K562 (cell line): ENCODE data around the gene SRSF1. TPM values are rescaled to one million over a fixed set of nuclear protein-coding genes. Genes with fewer than 3 reads are reported as not detected.

Source experiments
- CCNT2 ChIP-seq: IDR thresholded peaks from 2 replicates; pipeline ENCODE4 v1.6.1; 2011; ENCODE audit warnings: borderline replicate concordance, low read depth, mild to moderate bottlenecking, moderate library complexity, mixed read lengths, low read length; ENCODE audit not compliant: insufficient read length; ENCODE audit errors: extremely low read depth
- CREM ChIP-seq: IDR thresholded peaks from 2 replicates; pipeline ENCODE4 v1.6.1; 2014; ENCODE audit warnings: antibody characterized with exemption, low read depth
- HMG20B ChIP-seq: fragments of 250-450 bp; sonication (Bioruptor Pico); IDR thresholded peaks from 2 replicates; pipeline ENCODE4 v1.5.0; 2021; ENCODE audit warnings: mild to moderate bottlenecking
- NCOA2 ChIP-seq, 2 experiments: fragments of 450-650 bp; IDR thresholded peaks; 2 replicates each; pipeline ENCODE4 v1.6.1; 2018; ENCODE audit warnings: mild to moderate bottlenecking in 2 of 2, moderate library complexity in 1 of 2; ENCODE audit not compliant: partially characterized antibody in 2 of 2
- NFYB ChIP-seq: IDR thresholded peaks from 2 replicates; pipeline ENCODE4 v1.6.1; 2011; ENCODE audit warnings: mild to moderate bottlenecking, moderate library complexity; ENCODE audit not compliant: insufficient read length; ENCODE audit errors: extremely low read depth
- PHF21A ChIP-seq: fragments of 450-650 bp; IDR thresholded peaks from 2 replicates; pipeline ENCODE4 v1.6.1; 2017; ENCODE audit warnings: low read depth, borderline replicate concordance
- RAD21 ChIP-seq, 2 experiments: fragments of 250-450 bp in 1 of 2; fragments of 450-650 bp in 1 of 2; sonication (Bioruptor Pico) in 1 of 2; formaldehyde crosslinking in 1 of 2; IDR thresholded peaks in 1 of 2; conservative IDR thresholded peaks in 1 of 2; 2 replicates each; pipeline versions ENCODE4 v1.4.0 to v1.8.0; 2020 to 2022; ENCODE audit warnings: mild to moderate bottlenecking in 2 of 2, moderate library complexity in 1 of 2
- RB1 ChIP-seq: fragments of 450-650 bp; IDR thresholded peaks from 2 replicates; pipeline ENCODE4 v1.6.1; 2017; ENCODE audit warnings: low read depth, mild to moderate bottlenecking
- RFX5 ChIP-seq: IDR thresholded peaks from 2 replicates; pipeline ENCODE4 v1.6.1; 2011; ENCODE audit warnings: low read depth, mild to moderate bottlenecking, improper control_type of control experiment, low read length
- SMARCE1 ChIP-seq: fragments of 450-650 bp; IDR thresholded peaks from 2 replicates; pipeline ENCODE4 v1.7.1; 2016; ENCODE audit warnings: mild to moderate bottlenecking
- ZNF77 ChIP-seq: fragments of 250-450 bp; sonication (Bioruptor Pico); IDR thresholded peaks from 2 replicates; pipeline ENCODE4 v1.5.0; 2020
- polyA plus RNA-seq, 8 experiments: library from polyadenylated mRNA; depleted of rRNA in 4 of 8; stranded (reverse) in 5 of 8; unstranded in 3 of 8; fragments of >200 nt; fragmentation: Nextera tagmentation in 2 of 8; fragmentation: Illumina TruSeq in 1 of 8; extraction: Ambion mirVana in 2 of 8; extraction: Trizol in 1 of 8; gene quantifications; 2 replicates each; pipeline versions ENCODE4 v1.2.1 to v1.2.3, GENCODE V29; 2011 to 2014; ENCODE audit warnings: inconsistent platforms in 1 of 8, missing spikeins in 1 of 8
- total RNA-seq, 7 experiments: library from RNA; depleted of rRNA in 6 of 7; stranded (reverse); fragments of >200 nt in 6 of 7; fragmentation: Illumina TruSeq in 2 of 7; extraction: Trizol in 2 of 7; gene quantifications; 2 replicates each; pipeline versions ENCODE4 v1.2.1 to v1.2.3, GENCODE V29; 2011 to 2021; ENCODE audit warnings: low replicate concordance in 1 of 7
- TF ChIP-seq, protein P1 (sequence below): fragments of 450-650 bp; formaldehyde crosslinking; IDR thresholded peaks from 2 replicates; pipeline ENCODE4 v1.4.0; 2022; ENCODE audit warnings: missing genetic modification characterization
- TF ChIP-seq, protein P2 (sequence below), 2 experiments: IDR thresholded peaks in 1 of 2; conservative IDR thresholded peaks in 1 of 2; 2 replicates each; pipeline ENCODE4 v1.6.1; 2016; ENCODE audit warnings: low read depth in 2 of 2, mild to moderate bottlenecking in 1 of 2, missing compliant biosample characterization in 1 of 2, missing genetic modification characterization in 1 of 2, moderate library complexity in 1 of 2
- TF ChIP-seq, protein P3 (sequence below): fragments of 450-650 bp; IDR thresholded peaks from 2 replicates; pipeline ENCODE4 v1.6.1; 2016; ENCODE audit warnings: mild to moderate bottlenecking
- TF ChIP-seq, protein P4 (sequence below): sonication (generic); formaldehyde crosslinking; IDR thresholded peaks from 2 replicates; pipeline ENCODE4 v1.8.0; 2023; ENCODE audit warnings: mild to moderate bottlenecking, missing genetic modification reagents
- TF ChIP-seq, protein P5 (sequence below): fragments of 450-650 bp; IDR thresholded peaks from 2 replicates; pipeline ENCODE4 v1.6.1; 2017; ENCODE audit warnings: mild to moderate bottlenecking, moderate library complexity

SRSF1 gene
- total and polyA plus RNA-seq, 9 of the 15 experiments (the other 6 are each of a cell fraction or from before 2014, with no cell fraction given) = 77.8 to 559 (median 442) TPM

DNA sequence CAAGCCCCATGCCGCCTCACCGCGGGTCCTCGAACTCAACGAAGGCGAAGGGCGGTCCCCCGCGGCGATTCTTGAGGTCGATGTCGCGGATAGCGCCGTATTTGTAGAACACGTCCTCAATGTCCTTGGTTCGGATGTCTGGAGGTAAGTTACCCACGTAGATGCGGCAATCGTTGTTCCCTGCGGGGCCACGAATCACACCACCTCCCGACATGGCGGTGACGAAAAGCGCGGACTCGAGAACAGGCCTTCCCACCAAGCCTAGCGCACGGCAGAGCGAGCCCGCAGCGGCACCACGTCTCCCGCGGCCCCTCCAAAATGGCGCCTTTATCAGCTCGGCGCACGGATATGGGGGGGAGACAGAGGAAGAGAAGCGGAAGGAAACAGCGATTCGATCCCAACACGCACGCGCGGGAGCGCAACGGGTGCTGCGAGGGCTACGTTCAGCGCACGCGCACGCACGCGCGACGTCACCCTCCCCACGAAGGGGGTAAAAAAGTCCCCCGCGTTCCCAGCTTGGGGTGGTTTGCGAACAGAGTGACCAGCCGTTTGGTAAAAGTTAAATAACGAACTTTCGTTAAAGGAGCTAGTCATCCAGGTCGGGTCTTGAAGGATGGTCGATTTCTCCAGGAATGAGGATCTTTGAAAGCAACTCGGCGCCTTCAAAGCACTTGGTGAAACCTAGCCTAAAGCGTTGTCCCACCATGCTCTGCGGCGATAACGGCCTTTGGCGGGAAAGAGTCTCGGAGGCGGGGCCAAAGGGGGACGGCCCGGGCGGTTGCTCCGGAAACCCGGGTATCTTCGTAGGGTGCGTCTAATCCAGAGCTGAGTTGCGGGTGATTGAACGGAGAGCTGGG lies at the start of gene SRSF1 (continued):
- TF ChIP-seq NFYB = no peak
- TF ChIP-seq, protein P1, sequence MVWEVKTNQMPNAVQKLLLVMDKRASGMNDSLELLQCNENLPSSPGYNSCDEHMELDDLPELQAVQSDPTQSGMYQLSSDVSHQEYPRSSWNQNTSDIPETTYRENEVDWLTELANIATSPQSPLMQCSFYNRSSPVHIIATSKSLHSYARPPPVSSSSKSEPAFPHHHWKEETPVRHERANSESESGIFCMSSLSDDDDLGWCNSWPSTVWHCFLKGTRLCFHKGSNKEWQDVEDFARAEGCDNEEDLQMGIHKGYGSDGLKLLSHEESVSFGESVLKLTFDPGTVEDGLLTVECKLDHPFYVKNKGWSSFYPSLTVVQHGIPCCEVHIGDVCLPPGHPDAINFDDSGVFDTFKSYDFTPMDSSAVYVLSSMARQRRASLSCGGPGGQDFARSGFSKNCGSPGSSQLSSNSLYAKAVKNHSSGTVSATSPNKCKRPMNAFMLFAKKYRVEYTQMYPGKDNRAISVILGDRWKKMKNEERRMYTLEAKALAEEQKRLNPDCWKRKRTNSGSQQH (CRISPR knock-in tag) = no peak; the same call in 1 of the 2 replicates
- peak; percentile 56 for TF ChIP-seq CCNT2
- peak; percentile 88 for TF ChIP-seq CREM
- TF ChIP-seq, protein P2, sequence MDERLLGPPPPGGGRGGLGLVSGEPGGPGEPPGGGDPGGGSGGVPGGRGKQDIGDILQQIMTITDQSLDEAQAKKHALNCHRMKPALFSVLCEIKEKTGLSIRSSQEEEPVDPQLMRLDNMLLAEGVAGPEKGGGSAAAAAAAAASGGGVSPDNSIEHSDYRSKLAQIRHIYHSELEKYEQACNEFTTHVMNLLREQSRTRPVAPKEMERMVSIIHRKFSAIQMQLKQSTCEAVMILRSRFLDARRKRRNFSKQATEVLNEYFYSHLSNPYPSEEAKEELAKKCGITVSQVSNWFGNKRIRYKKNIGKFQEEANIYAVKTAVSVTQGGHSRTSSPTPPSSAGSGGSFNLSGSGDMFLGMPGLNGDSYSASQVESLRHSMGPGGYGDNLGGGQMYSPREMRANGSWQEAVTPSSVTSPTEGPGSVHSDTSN (CRISPR knock-in tag; IDR thresholded peaks at IDR 0.05; ENCODE audit: low read depth) = no peak
- TF ChIP-seq, protein P2 (tag; conservative IDR thresholded peaks at IDR 0.05; ENCODE audit: low read depth) = 0 out of 2 replicates have a peak, but pooled peaks have one; percentile 42
- no peak for TF ChIP-seq RAD21 (CRISPR knock-in tag; conservative IDR thresholded peaks at IDR 0.05 in 1 of 2, IDR thresholded peaks at IDR 0.05 in 1 of 2)
- TF ChIP-seq, protein P3, sequence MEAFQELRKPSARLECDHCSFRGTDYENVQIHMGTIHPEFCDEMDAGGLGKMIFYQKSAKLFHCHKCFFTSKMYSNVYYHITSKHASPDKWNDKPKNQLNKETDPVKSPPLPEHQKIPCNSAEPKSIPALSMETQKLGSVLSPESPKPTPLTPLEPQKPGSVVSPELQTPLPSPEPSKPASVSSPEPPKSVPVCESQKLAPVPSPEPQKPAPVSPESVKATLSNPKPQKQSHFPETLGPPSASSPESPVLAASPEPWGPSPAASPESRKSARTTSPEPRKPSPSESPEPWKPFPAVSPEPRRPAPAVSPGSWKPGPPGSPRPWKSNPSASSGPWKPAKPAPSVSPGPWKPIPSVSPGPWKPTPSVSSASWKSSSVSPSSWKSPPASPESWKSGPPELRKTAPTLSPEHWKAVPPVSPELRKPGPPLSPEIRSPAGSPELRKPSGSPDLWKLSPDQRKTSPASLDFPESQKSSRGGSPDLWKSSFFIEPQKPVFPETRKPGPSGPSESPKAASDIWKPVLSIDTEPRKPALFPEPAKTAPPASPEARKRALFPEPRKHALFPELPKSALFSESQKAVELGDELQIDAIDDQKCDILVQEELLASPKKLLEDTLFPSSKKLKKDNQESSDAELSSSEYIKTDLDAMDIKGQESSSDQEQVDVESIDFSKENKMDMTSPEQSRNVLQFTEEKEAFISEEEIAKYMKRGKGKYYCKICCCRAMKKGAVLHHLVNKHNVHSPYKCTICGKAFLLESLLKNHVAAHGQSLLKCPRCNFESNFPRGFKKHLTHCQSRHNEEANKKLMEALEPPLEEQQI = no peak
- TF ChIP-seq HMG20B (CRISPR knock-in tag) = no peak
- TF ChIP-seq SMARCE1 = no peak
- TF ChIP-seq PHF21A = 0 out of 2 replicates have a peak, but pooled peaks have one; percentile 30
- TF ChIP-seq, protein P4, sequence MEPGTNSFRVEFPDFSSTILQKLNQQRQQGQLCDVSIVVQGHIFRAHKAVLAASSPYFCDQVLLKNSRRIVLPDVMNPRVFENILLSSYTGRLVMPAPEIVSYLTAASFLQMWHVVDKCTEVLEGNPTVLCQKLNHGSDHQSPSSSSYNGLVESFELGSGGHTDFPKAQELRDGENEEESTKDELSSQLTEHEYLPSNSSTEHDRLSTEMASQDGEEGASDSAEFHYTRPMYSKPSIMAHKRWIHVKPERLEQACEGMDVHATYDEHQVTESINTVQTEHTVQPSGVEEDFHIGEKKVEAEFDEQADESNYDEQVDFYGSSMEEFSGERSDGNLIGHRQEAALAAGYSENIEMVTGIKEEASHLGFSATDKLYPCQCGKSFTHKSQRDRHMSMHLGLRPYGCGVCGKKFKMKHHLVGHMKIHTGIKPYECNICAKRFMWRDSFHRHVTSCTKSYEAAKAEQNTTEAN = no peak
- no peak for TF ChIP-seq RFX5
- peak; percentile 2; the same call in 1 of the 2 replicates for TF ChIP-seq ZNF77 (CRISPR knock-in tag)
- no peak for TF ChIP-seq NCOA2 (IDR thresholded peaks at IDR 0.05; ENCODE audit: partially characterized antibody in 2 of 2)
- peak; percentile 100 for TF ChIP-seq RB1
- TF ChIP-seq, protein P5, sequence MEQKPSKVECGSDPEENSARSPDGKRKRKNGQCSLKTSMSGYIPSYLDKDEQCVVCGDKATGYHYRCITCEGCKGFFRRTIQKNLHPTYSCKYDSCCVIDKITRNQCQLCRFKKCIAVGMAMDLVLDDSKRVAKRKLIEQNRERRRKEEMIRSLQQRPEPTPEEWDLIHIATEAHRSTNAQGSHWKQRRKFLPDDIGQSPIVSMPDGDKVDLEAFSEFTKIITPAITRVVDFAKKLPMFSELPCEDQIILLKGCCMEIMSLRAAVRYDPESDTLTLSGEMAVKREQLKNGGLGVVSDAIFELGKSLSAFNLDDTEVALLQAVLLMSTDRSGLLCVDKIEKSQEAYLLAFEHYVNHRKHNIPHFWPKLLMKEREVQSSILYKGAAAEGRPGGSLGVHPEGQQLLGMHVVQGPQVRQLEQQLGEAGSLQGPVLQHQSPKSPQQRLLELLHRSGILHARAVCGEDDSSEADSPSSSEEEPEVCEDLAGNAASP = no peak
